Neural cell (in vitro differentiated cells): ENCODE measurements around the gene EHD1. TPM values are rescaled to one million over a fixed set of nuclear protein-coding genes. Genes with fewer than 3 reads are reported as not detected.

Source experiments
- H2AFZ ChIP-seq: fragments of 200-600, 300-800 bp; sonication (generic), shearing (Covaris generic); 2 replicates; pipeline ENCODE4 v1.6.0; 2014; ENCODE audit warnings: low read depth, mild to moderate bottlenecking, antibody characterized with exemption, low read length, moderate library complexity
- H3F3A ChIP-seq: fragments of 200-600 bp; shearing (Covaris generic); 2 replicates; pipeline ENCODE4 v1.6.1; 2016; ENCODE audit warnings: mild to moderate bottlenecking, moderate library complexity, mixed read lengths, antibody characterized with exemption, low read length; ENCODE audit not compliant: insufficient read depth, poor library complexity, severe bottlenecking
- H3K27ac ChIP-seq: fragments of 200-600, 300-800 bp; sonication (generic), shearing (Covaris generic); 2 replicates; pipeline ENCODE4 v1.5.1; 2014; ENCODE audit warnings: mild to moderate bottlenecking, low read length, moderate library complexity
- H3K27me3 ChIP-seq: fragments of 300-800, 200-600 bp; sonication (generic), shearing (Covaris generic); 2 replicates; pipeline ENCODE4 v1.6.0; 2014; ENCODE audit warnings: mild to moderate bottlenecking, low read depth, low read length, moderate library complexity; ENCODE audit not compliant: insufficient read depth
- H3K36me3 ChIP-seq: fragments of 300-800, 200-600 bp; sonication (generic), shearing (Covaris generic); 2 replicates; pipeline ENCODE4 v1.5.1; 2014; ENCODE audit warnings: mild to moderate bottlenecking, antibody characterized with exemption, low read length, moderate library complexity; ENCODE audit not compliant: insufficient read depth
- H3K4me2 ChIP-seq: fragments of 300-800, 200-600 bp; sonication (generic), shearing (Covaris generic); 2 replicates; pipeline ENCODE4 v1.6.0; 2014; ENCODE audit warnings: mild to moderate bottlenecking, low read length
- H3K4me3 ChIP-seq: fragments of 300-800, 200-600 bp; sonication (generic), shearing (Covaris generic); 2 replicates; pipeline ENCODE4 v1.5.1; 2014; ENCODE audit warnings: mild to moderate bottlenecking, low read length, moderate library complexity
- H3K79me2 ChIP-seq: fragments of 200-600 bp; shearing (Covaris generic); replicated peaks from 2 replicates; pipeline ENCODE4 v1.6.0; 2014; ENCODE audit warnings: mild to moderate bottlenecking, low read length, moderate library complexity; ENCODE audit not compliant: insufficient read depth
- H3K9ac ChIP-seq: fragments of 300-800, 200-600 bp; sonication (generic), shearing (Covaris generic); 2 replicates; pipeline ENCODE4 v1.6.1; 2016; ENCODE audit warnings: mild to moderate bottlenecking, low read length, mixed read lengths
- H3K9me2 ChIP-seq: fragments of 200-600 bp; shearing (Covaris generic); 2 replicates; pipeline ENCODE4 v1.6.1; 2016; ENCODE audit warnings: mild to moderate bottlenecking, low read length, mixed read lengths; ENCODE audit not compliant: insufficient read depth
- H3K9me3 ChIP-seq: fragments of 200-600, 300-800 bp; sonication (generic), shearing (Covaris generic); 2 replicates; pipeline ENCODE4 v1.6.1; 2016; ENCODE audit warnings: mild to moderate bottlenecking, mixed run types, low read length, moderate library complexity, mixed read lengths
- H4K20me1 ChIP-seq: fragments of 200-600 bp; shearing (Covaris generic); 2 replicates; pipeline ENCODE4 v1.6.1; 2016; ENCODE audit warnings: mild to moderate bottlenecking, mixed run types; ENCODE audit not compliant: insufficient read depth
- EP300 ChIP-seq: fragments of 450-650 bp; conservative IDR thresholded peaks from 2 replicates; pipeline ENCODE4 v1.6.1; 2014; ENCODE audit warnings: antibody characterized with exemption, mild to moderate bottlenecking, moderate library complexity; ENCODE audit not compliant: poor library complexity, severe bottlenecking
- EZH2 ChIP-seq: fragments of 200-600, 300-800 bp; shearing (Covaris generic), sonication (generic); IDR thresholded peaks from 2 replicates; pipeline ENCODE4 v1.6.1; 2014; ENCODE audit warnings: antibody characterized with exemption, low read length, borderline replicate concordance, mild to moderate bottlenecking; ENCODE audit not compliant: insufficient read depth, poor library complexity, severe bottlenecking
- MXI1 ChIP-seq: fragments of 450-650 bp; conservative IDR thresholded peaks from 2 replicates; pipeline ENCODE4 v1.6.1; 2014; ENCODE audit warnings: antibody characterized with exemption, mild to moderate bottlenecking; ENCODE audit not compliant: poor library complexity, severe bottlenecking
- POLR2AphosphoS5 ChIP-seq: IDR thresholded peaks from 2 replicates; pipeline ENCODE4 v1.6.1; 2012
- RAD21 ChIP-seq: fragments of 450-650 bp; conservative IDR thresholded peaks from 2 replicates; pipeline ENCODE4 v1.6.1; 2014; ENCODE audit warnings: antibody characterized with exemption, mild to moderate bottlenecking, moderate library complexity
- SMC3 ChIP-seq: fragments of 450-650 bp; conservative IDR thresholded peaks from 2 replicates; pipeline ENCODE4 v1.6.1; 2014; ENCODE audit warnings: antibody characterized with exemption, mild to moderate bottlenecking, moderate library complexity; ENCODE audit not compliant: poor library complexity
- TAF1 ChIP-seq: IDR thresholded peaks from 2 replicates; pipeline ENCODE4 v1.6.1; 2012; ENCODE audit warnings: low read depth
- polyA plus RNA-seq: library from polyadenylated mRNA; depleted of rRNA; stranded (reverse); fragments of >200 nt; gene quantifications from 2 replicates; pipeline ENCODE4 v1.2.3, GENCODE V29; 2014
- TF ChIP-seq, protein P1 (sequence below): IDR thresholded peaks from 2 replicates; pipeline ENCODE4 v1.6.1; 2012; ENCODE audit warnings: borderline replicate concordance
- TF ChIP-seq, protein P2 (sequence below): fragments of 450-650 bp; IDR thresholded peaks from 2 replicates; pipeline ENCODE4 v1.5.1; 2014; ENCODE audit warnings: antibody characterized with exemption, mild to moderate bottlenecking, moderate library complexity; ENCODE audit not compliant: poor library complexity, severe bottlenecking

The EHD1 gene
- polyA plus RNA-seq, 1 donor from 2014 or later: 26.4 TPM

DNA sequence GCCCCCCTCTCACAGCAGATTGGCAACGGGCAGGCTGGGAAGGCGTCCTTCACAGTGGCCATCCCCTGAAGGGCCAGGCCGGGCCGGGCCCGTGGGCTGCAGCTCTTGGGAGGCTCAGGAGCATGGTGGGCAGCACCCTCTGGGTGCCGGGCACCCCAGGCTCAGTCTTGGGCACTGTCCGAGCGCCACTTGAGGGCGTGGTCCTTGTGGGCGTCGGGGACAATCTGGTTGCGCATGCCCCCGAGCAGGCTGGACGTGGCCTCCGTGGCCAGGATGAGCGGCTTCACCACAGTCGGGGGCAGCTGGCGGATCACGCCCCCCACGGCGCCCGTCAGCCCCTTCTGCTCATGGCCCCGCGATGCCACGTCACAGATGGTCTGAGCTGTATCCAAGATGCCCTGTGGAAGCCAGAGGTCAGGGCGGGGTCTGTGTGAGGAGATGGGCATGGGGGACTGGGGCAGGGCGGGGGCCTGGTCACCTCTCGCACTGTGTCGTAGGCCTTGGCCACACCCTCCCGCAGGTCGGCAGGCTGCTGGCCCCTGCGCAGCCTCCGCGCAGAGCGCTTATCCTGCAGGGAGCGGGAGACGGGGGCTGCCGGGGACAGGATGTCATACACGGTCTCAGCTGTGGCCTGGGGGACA lies 16.5 kb upstream of the EHD1 start:
- no peaks in the 10 kb centered on the region for H3K9me2 ChIP-seq
- TF ChIP-seq RAD21: no peak
- TF ChIP-seq TAF1: no peak
- no peak for TF ChIP-seq POLR2AphosphoS5
- H3K27me3 ChIP-seq: no peaks in the 10 kb centered on the region
- no peaks in the 10 kb centered on the region for H3K79me2 ChIP-seq
- no peak overlapping the region for H2AFZ ChIP-seq
- no peaks in the 10 kb centered on the region for H4K20me1 ChIP-seq
- no peak overlapping the region for H3K27ac ChIP-seq
- H3K9ac ChIP-seq: no peak overlapping the region
- H3F3A ChIP-seq: no peaks in the 10 kb centered on the region
- no peak overlapping the region for H3K4me2 ChIP-seq
- no peaks in the 10 kb centered on the region for H3K9me3 ChIP-seq
- no peaks in the 10 kb centered on the region for H3K36me3 ChIP-seq
- H3K4me3 ChIP-seq: no peak overlapping the region

DNA sequence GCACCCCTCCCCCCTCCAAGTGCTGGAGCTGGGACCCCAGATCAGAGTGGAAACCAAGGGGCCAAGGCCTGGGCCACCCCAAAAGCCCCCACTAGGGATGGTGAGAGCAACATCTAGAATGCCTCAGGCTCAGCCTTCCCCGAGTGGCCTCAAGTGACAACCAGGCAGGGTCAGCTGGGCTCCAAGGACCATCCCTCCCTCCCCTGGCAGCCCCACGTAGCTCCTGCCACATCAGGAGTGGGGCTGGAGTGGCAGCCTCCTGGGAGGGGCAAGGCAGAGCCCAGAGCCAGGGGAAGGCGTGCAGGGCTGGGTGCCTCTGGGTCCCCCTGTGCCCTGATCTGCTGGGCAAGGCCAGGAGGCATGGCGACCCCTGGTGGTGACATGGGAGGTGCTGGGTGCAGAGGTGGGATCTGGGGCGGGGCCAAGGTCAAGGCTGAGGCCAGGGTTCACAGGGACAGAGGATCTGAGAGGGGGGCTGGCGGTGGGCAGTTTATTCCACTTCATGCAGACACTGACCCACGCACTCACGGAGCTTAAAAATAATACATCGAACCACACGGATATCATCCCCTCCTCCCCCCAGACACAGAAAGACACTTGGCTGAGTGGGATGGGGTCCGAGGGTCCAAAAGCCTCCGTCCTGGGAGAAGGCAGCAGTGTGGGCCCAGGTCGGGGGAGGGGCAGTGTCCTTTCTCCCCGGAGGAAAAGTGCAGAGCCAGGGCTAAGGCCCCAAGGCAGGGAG lies 15.8 kb upstream of the EHD1 start:
- no peaks in the 10 kb centered on the region for H3F3A ChIP-seq
- H3K27me3 ChIP-seq: no peaks in the 10 kb centered on the region
- H3K9ac ChIP-seq: no peak overlapping the region
- H3K9me2 ChIP-seq: no peaks in the 10 kb centered on the region
- no peak overlapping the region for H3K4me3 ChIP-seq
- no peak overlapping the region for H3K4me2 ChIP-seq
- TF ChIP-seq, protein P1, sequence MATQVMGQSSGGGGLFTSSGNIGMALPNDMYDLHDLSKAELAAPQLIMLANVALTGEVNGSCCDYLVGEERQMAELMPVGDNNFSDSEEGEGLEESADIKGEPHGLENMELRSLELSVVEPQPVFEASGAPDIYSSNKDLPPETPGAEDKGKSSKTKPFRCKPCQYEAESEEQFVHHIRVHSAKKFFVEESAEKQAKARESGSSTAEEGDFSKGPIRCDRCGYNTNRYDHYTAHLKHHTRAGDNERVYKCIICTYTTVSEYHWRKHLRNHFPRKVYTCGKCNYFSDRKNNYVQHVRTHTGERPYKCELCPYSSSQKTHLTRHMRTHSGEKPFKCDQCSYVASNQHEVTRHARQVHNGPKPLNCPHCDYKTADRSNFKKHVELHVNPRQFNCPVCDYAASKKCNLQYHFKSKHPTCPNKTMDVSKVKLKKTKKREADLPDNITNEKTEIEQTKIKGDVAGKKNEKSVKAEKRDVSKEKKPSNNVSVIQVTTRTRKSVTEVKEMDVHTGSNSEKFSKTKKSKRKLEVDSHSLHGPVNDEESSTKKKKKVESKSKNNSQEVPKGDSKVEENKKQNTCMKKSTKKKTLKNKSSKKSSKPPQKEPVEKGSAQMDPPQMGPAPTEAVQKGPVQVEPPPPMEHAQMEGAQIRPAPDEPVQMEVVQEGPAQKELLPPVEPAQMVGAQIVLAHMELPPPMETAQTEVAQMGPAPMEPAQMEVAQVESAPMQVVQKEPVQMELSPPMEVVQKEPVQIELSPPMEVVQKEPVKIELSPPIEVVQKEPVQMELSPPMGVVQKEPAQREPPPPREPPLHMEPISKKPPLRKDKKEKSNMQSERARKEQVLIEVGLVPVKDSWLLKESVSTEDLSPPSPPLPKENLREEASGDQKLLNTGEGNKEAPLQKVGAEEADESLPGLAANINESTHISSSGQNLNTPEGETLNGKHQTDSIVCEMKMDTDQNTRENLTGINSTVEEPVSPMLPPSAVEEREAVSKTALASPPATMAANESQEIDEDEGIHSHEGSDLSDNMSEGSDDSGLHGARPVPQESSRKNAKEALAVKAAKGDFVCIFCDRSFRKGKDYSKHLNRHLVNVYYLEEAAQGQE: no peak
- no peak for TF ChIP-seq TAF1
- TF ChIP-seq, protein P2, sequence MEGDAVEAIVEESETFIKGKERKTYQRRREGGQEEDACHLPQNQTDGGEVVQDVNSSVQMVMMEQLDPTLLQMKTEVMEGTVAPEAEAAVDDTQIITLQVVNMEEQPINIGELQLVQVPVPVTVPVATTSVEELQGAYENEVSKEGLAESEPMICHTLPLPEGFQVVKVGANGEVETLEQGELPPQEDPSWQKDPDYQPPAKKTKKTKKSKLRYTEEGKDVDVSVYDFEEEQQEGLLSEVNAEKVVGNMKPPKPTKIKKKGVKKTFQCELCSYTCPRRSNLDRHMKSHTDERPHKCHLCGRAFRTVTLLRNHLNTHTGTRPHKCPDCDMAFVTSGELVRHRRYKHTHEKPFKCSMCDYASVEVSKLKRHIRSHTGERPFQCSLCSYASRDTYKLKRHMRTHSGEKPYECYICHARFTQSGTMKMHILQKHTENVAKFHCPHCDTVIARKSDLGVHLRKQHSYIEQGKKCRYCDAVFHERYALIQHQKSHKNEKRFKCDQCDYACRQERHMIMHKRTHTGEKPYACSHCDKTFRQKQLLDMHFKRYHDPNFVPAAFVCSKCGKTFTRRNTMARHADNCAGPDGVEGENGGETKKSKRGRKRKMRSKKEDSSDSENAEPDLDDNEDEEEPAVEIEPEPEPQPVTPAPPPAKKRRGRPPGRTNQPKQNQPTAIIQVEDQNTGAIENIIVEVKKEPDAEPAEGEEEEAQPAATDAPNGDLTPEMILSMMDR: peak; percentile 83
- TF ChIP-seq RAD21: peak; percentile 74
- TF ChIP-seq EP300: no peak
- no peak for TF ChIP-seq POLR2AphosphoS5
- TF ChIP-seq MXI1: no peak
- peak; percentile 89 for TF ChIP-seq SMC3
- TF ChIP-seq EZH2: no peak
- H3K27ac ChIP-seq: no peak overlapping the region
- no peaks in the 10 kb centered on the region for H3K36me3 ChIP-seq
- no peaks in the 10 kb centered on the region for H4K20me1 ChIP-seq
- H3K9me3 ChIP-seq: no peaks in the 10 kb centered on the region
- H3K79me2 ChIP-seq: no peaks in the 10 kb centered on the region
- no peak overlapping the region for H2AFZ ChIP-seq
